Ectodermal cell (in vitro differentiated cells): Measurements from ENCODE around the gene NUF2.
A peak's percentile ranks its signal among the peaks of the same experiment; 100 is the strongest.
"Not testable (repeated sequence)": the region's sequence is repeated elsewhere in the genome, so short reads cannot be mapped to it uniquely, and the experiment has no call there.

Source experiments
- H3K27ac ChIP-seq: 2 replicates; pipeline ENCODE4 v1.7.0; 2013; ENCODE audit warnings: mild to moderate bottlenecking, low read depth, low read length; ENCODE audit not compliant: insufficient read depth, poor library complexity, severe bottlenecking
- H3K27me3 ChIP-seq: 2 replicates; pipeline ENCODE4 v1.7.0; 2013; ENCODE audit warnings: mild to moderate bottlenecking, low read length; ENCODE audit not compliant: insufficient read depth, control insufficient read depth, poor library complexity, severe bottlenecking
- H3K36me3 ChIP-seq: one replicate; pipeline ENCODE4 v1.7.0; 2013; ENCODE audit warnings: low read length; ENCODE audit not compliant: control insufficient read depth, insufficient read depth
- H3K4me1 ChIP-seq: one replicate; pipeline ENCODE4 v1.7.0; 2013; ENCODE audit warnings: low read length; ENCODE audit not compliant: control insufficient read depth, insufficient read depth
- H3K4me3 ChIP-seq: 2 replicates; pipeline ENCODE4 v1.7.0; 2013; ENCODE audit warnings: low read depth, low read length, control low read depth; ENCODE audit not compliant: insufficient read depth
- H3K9me3 ChIP-seq: 2 replicates; pipeline ENCODE4 v1.7.0; 2013; ENCODE audit warnings: mild to moderate bottlenecking, low read length, moderate library complexity; ENCODE audit not compliant: control insufficient read depth
- WGBS, 2 experiments: methylation state at CpG; one replicate each; pipeline ENCODE4 v1.1.7; 2013; ENCODE audit warnings: missing lambda C conversion rate in 2 of 2; 5-methylcytosine and 5-hydroxymethylcytosine counted together

The NUF2 gene

DNA sequence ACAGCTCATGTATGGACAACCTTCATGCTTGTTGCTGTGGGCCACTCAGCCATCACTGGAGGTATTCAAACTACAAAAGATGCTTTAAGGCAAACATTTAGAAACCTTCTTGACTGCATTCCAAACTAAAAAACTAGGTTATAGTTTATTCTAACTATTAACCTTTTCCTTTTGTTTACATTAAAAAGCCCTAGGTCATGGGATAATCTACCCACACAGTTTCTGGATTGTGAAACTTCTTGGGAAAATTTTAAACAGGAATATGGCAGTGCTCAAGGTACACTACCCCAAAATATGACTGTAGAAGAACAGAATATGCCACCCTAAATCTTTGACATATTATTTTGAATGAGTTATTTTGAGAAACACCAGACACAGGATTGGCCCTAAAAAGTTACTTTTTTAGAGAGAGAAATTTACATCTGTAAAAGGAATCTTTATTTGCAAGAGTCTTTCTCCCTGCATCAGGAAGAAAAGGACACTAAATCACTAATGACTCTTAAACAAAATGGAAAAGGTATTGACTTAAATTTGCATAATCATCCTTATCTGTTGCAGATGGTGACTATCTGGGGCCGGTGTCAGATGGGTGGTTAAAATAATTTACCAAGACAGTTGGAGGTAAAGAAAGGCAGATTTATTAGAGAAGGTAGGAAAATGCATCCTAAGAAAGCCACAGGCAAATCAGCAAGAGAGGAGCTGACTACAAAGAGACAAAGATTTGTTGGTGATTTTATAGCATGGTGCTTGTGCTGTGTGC lies 25.1 kb upstream of the NUF2 start:
- Histone ChIP-seq H3K9me3 (no peaks in the 10 kb centered on the region), H3K4me1 (no peaks in the 10 kb centered on the region), H3K36me3 (no peaks in the 10 kb centered on the region), H3K4me3 (no peak overlapping the region), H3K27me3 (no peaks in the 10 kb centered on the region), H3K27ac (peak overlapping the region; percentile 11)
- WGBS, 2 experiments: 81 to 82% methylated on average over 1 of the region's 1 CpG

DNA sequence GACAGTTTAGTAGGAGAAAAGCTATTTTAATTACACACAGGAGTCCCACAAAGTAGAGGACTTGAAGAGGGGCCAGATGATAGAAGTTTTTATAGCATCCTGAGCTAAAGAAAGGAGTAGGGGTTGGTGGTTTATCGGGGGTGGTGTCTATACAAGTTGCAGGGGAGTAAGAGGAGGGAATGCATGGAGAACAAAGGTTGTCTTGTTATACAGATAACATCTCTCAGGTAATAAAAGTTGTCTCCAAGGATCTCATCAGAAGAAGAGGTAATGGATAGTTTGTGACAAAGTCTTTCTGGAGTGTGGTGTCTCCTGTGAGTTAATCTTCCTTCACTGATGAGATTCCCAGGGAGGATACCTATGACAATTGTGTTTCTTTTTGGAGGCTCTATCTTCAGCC lies 23.4 kb upstream of the NUF2 start:
- Histone ChIP-seq H3K27ac (no peak overlapping the region), H3K36me3 (no peaks in the 10 kb centered on the region), H3K9me3 (no peaks in the 10 kb centered on the region), H3K4me3 (no peak overlapping the region), H3K4me1 (no peaks in the 10 kb centered on the region), H3K27me3 (no peaks in the 10 kb centered on the region)
- WGBS, 2 experiments: 80 to 92% methylated on average over 1 of the region's 1 CpG

DNA sequence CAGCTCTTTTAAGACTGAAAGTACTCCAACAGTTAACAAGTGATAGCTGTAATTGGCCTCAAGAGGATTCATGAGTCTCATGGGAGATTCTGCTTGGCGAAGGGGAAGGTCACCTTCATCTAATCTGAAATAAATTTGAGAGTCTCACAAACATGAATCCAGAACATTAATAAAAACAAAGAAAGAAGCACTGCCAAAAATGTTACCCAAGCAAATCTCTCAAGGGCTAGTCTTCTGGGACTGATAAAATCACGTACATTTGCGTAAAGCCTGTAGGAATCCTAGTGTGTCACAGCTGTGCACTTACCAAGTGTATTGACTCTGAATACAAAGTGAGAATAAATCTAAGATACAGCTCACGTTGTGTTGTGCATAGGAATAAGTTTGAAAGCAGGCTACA lies 21.2 kb upstream of the NUF2 start:
- WGBS, 2 experiments: 97 to 98% methylated on average over 4 of the region's 4 CpGs
- Histone ChIP-seq H3K36me3 (no peaks in the 10 kb centered on the region), H3K27me3 (no peaks in the 10 kb centered on the region), H3K27ac (no peak overlapping the region), H3K4me3 (no peak overlapping the region), H3K9me3 (no peaks in the 10 kb centered on the region), H3K4me1 (no peaks in the 10 kb centered on the region)

DNA sequence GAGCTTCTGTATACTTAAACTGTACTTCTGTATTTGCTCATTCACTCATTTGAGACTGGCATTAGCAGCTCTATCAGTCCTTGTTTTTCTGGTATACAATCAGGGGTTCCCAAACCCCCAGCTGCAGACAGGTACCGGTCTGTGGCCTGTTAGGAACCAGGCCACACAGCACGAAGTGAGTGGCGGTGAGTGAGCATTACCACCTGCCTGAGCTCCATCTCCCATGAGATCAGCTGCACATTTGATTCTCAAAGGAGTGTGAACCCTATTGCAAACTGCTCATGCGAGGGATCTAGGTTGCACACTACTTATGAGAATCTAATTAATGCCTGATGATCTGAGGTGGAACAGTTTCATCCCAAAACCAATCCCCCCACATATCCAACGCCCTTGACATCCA lies 18.2 kb upstream of the NUF2 start:
- Histone ChIP-seq H3K9me3 (no peaks in the 10 kb centered on the region), H3K4me1 (no peaks in the 10 kb centered on the region), H3K36me3 (no peaks in the 10 kb centered on the region), H3K27ac (no peak overlapping the region), H3K27me3 (no peaks in the 10 kb centered on the region), H3K4me3 (no peak overlapping the region)
- 94 to 95% methylated on average over 5 of the region's 5 CpGs for WGBS, 2 experiments

DNA sequence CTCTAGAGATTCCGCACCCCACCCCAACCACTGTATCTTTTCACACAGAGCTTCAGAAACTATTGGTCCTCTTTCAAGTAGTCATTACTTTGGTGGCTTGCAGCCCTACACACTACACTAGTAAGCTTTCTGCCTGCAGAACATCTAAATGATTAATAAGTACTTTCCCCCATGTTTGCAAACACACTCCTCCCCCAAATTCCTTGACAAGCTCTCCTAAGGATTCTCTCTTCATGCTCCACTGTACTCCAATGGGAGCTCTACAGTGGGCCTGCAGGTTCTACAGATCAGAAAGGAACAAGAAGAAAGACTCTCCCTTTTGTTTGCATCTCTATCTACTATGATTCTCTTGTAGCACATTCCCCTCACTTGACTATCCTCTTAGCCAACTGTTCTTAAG lies 16.3 kb upstream of the NUF2 start:
- Histone ChIP-seq H3K27me3 (no peaks in the 10 kb centered on the region), H3K36me3 (no peaks in the 10 kb centered on the region), H3K4me1 (no peaks in the 10 kb centered on the region), H3K27ac (no peak overlapping the region), H3K9me3 (no peaks in the 10 kb centered on the region), H3K4me3 (no peak overlapping the region)
- WGBS, 2 experiments: 89 to 100% methylated on average over 1 of the region's 1 CpG

DNA sequence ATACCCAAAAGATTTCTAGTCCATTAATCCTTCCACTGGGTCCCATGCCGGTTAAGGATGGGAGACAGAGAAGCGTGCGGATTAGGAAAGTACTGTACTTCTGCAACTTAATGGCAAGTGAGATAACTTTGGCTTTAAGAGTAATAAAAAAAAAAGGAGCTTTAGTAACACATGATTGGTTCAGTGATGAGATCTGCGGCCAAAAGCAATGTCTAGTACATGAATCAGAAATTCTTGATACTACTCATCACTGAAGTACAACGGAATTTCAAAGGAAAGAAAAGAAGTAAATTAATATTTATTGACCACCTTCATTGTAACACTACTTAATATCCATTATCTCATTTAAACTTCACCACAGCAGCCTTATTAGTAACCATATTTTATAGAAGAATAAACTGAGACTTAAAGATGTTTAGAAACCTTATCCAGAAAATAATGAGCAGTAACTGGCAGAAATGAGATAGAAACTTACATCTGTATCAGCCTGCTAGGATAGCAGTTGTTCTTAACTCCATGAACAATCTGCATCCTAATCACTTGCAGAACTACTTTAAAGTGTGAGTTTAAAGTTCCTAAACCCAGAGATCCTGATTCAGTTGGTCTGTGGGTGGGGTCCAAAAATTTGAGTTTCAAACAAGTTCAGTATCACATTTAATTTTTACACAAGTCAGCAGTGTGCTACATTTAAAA lies 14.1 kb upstream of the NUF2 start:
- no peak overlapping the region for H3K4me3 ChIP-seq
- H3K4me1 ChIP-seq: no peaks in the 10 kb centered on the region
- H3K27me3 ChIP-seq: no peaks in the 10 kb centered on the region
- WGBS, 2 experiments: 96 to 100% methylated on average over 4 to 5 of the region's 5 CpGs
- no peaks in the 10 kb centered on the region for H3K9me3 ChIP-seq
- no peak overlapping the region for H3K27ac ChIP-seq
- no peaks in the 10 kb centered on the region for H3K36me3 ChIP-seq

DNA sequence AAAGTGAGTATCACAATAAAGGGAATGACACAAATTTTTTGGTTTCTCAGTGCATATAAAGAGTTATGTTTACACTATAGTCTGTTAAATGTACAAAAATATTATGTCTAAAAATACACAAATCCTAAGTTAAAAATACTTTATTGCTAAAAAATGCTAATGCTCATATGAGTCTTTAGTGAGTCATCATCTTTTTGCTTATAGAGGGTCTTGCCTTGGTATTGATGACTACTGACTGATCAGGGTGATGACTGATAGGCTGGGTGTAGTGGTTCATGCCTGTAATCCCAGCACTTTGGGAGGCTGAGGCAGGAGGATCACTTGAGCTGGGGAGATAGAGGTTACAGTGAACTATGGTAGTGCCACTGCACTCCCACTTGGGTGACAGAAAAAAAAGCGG lies 12.9 kb upstream of the NUF2 start:
- no peaks in the 10 kb centered on the region for H3K4me1 ChIP-seq
- WGBS, 2 experiments: 100% methylated on average over 1 of the region's 1 CpG
- H3K27me3 ChIP-seq: no peaks in the 10 kb centered on the region

DNA sequence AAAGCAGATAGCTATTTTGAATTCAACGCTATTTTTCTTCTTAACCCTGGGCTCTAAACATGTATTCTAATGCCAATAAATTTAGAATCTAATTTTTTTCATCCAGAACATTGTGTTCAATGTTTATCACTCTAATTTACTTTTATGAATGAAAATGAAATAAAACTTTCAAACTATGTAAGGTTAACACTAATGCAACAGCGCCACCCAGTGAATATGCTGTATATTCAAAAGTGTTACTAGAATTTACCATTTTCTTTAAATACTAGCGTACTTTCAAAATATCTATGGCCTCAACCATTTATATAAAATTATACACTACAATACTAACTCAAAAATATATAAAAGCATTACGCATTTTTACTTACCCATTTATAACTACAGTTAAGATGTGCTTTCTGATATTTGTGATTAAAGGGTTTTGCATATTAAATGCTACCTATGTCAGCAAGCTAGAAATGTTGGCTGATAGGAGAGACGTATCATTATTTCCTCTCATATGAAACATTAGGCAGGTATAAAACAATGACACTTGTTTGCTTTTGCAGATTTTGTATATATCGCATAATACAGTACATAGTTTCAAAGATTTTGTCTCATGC lies 5.9 kb upstream of the NUF2 start:
- no peak overlapping the region for H3K27ac ChIP-seq

More for the DNA sequence above, 12.9 kb upstream of the NUF2 start:
- Histone ChIP-seq H3K36me3 (no peaks in the 10 kb centered on the region), H3K4me3 (no peak overlapping the region), H3K9me3 (no peaks in the 10 kb centered on the region), H3K27ac (no peak overlapping the region)

DNA sequence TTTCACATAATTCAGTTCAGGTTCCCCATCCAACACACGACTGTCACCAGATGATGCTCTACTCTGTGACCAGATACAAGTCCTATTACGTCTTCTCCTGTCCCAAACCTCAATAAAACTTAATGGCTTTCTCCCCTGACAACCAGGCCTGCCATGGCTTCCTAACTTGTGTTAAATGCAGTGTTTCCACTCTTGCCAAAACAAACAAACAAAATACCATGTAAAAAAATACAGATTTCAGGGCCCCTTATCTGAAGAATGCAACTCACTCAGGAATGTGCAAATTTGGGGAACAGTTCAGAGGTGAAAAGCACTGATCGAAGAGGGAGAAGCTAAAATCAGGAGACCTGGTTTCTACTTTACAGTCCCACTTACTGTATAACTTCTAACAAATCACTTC lies 863 bp upstream of the NUF2 start:
- Histone ChIP-seq H3K9me3 (no peaks in the 10 kb centered on the region), H3K27me3 (no peaks in the 10 kb centered on the region), H3K36me3 (no peaks in the 10 kb centered on the region), H3K4me3 (peak overlapping the region; percentile 90), H3K27ac (no peak overlapping the region), H3K4me1 (no peaks in the 10 kb centered on the region)
- WGBS, 2 experiments: 48 to 53% methylated on average over 3 of the region's 3 CpGs

More for the DNA sequence above, 5.9 kb upstream of the NUF2 start:
- no peak overlapping the region for H3K4me3 ChIP-seq
- H3K36me3 ChIP-seq: no peaks in the 10 kb centered on the region
- no peaks in the 10 kb centered on the region for H3K9me3 ChIP-seq
- H3K4me1 ChIP-seq: no peaks in the 10 kb centered on the region
- H3K27me3 ChIP-seq: no peaks in the 10 kb centered on the region
- 61 to 100% methylated on average over 1 to 5 of the region's 6 CpGs for WGBS, 2 experiments

DNA sequence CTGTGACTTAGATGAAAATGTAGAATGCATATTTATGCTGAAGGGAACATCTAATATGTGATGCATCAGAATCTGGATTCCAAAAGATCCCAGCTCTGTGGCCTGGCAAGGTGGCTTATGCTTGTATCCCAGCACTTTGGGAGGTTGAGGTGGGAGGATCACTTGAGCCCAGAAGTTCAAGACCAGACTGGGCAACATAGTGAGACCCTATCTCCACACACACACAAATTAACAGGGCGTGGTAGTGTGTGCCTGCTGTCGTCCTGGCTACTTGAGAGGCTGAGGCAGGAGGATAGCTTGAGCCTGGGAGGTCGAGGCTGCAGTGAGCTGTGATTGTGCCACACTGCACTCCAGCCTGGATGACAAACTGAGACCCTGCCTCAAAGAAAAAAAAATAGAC lies 1.6 kb downstream of the NUF2 start:
- not testable (repeated sequence) for H3K4me3 ChIP-seq, H3K27ac ChIP-seq, H3K27me3 ChIP-seq, H3K4me1 ChIP-seq, H3K36me3 ChIP-seq, H3K9me3 ChIP-seq
- WGBS, 2 experiments: 94 to 96% methylated on average over 3 of the region's 3 CpGs
